ENCODE measurements around the gene CDHR1. TPM values are rescaled to one million over a fixed set of nuclear protein-coding genes. Genes with fewer than 3 reads are reported as not detected.

Gene CDHR1
- total and polyA plus RNA-seq, 8 donors, result 0.03 to 0.77 (median 0.49) TPM; not detected in 1

DNA sequence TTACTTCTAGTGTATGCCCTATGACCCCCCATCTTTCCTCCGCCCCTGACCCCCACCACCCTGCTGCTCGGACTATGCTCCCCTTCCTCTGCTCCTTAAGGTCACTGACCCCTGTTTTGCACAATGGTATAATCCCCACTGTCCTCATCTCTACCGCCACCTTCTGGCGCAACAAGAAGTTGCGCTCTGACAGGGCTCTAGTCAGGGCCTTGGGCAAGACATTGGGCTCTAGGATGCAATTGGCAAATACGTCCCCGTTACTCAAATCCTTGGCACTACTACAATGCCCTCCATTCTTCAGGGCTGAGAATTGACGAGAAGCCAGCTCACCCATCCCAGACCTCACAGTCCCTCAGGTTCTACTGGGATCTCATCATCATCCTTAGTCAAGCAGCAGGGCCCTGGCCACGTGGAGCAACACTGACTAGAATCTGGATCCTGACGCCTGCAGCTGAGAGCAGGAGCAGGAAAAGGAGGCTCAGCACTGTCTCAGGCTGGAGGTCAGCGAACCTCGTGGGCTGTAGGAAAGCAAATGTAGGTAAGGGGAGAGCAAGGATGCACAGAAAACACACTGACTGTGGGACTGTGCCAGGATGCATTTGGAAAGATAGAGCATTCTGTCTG, 20.4 kb downstream of the CDHR1 start:
- FAIRE-seq, result no peak
- WGBS, 2 donors, result 41 to 44% methylated on average over 12 of the region's 12 CpGs
- Histone ChIP-seq H3K4me3 (no peak overlapping the region), H3K27ac (no peak overlapping the region), H3K27me3 (no peaks in the 10 kb centered on the region), H3K4me1 (no peaks in the 10 kb centered on the region), H3K9me3 (no peaks in the 10 kb centered on the region), H3K36me3 (no peaks in the 10 kb centered on the region)
- intact Hi-C loops (cut with DNase I), result no loop called here
- ATAC-seq, result peak in 2 of 4 donors; percentile 32 to 69
- TF ChIP-seq, protein P1, sequence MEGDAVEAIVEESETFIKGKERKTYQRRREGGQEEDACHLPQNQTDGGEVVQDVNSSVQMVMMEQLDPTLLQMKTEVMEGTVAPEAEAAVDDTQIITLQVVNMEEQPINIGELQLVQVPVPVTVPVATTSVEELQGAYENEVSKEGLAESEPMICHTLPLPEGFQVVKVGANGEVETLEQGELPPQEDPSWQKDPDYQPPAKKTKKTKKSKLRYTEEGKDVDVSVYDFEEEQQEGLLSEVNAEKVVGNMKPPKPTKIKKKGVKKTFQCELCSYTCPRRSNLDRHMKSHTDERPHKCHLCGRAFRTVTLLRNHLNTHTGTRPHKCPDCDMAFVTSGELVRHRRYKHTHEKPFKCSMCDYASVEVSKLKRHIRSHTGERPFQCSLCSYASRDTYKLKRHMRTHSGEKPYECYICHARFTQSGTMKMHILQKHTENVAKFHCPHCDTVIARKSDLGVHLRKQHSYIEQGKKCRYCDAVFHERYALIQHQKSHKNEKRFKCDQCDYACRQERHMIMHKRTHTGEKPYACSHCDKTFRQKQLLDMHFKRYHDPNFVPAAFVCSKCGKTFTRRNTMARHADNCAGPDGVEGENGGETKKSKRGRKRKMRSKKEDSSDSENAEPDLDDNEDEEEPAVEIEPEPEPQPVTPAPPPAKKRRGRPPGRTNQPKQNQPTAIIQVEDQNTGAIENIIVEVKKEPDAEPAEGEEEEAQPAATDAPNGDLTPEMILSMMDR (IDR thresholded peaks at IDR 0.05), result no peak
- no peak for DNase-seq

DNA sequence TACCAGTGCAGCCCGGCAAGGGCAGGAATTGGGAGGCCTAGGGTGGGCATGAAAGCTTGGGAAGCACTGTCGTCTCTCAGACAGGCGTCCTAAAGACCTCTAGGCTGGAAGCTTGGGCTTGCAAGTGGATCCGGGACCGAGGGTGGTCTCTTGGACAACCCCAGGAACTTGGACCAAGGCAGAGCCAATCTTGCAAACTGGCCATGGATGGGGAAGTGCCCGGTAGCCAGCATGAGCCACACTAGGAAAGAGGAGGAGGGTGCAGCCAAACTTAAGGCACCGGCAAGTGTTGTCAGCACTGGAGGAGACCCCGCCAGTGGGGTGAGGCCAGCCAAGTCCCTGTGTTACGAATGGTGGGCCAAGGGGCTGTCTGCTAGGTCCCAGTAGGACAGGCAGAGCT, 22.5 kb downstream of the CDHR1 start:
- Histone ChIP-seq H3K27me3 (no peaks in the 10 kb centered on the region), H3K27ac (no peak overlapping the region), H3K4me3 (no peak overlapping the region), H3K9me3 (no peaks in the 10 kb centered on the region), H3K36me3 (no peaks in the 10 kb centered on the region), H3K4me1 (no peaks in the 10 kb centered on the region)
- FAIRE-seq (no peak), ATAC-seq (no peak), DNase-seq (no peak)
- TF ChIP-seq, protein P1 (IDR thresholded peaks at IDR 0.05), result no peak
- WGBS, 2 donors, result 68 to 72% methylated on average over 9 of the region's 9 CpGs
- intact Hi-C loops (cut with DNase I), result no loop called here

DNA sequence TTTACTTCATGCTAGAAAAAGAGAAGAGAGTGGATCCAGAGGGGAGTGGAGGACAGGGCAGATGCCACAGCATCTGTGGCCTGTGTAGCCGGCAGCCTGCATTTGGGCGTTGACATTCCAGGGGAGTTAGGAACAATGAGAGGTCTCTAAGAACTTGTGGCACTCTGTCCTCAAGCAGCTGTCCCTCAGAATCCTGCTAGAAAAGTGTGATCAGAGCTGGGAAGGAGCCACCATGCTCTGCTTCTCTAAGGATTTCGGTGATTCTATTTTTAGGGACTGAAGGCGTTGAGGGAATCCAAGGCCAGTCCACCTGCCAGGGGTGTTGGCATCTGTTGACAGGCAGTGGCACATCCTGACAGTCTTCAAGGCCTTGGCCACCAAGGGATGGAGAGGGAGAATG, 23.4 kb downstream of the CDHR1 start:
- DNase-seq (no peak), ATAC-seq (no peak), FAIRE-seq (no peak)
- H3K27me3 ChIP-seq, result no peaks in the 10 kb centered on the region
- WGBS, 2 donors, result 78 to 82% methylated on average over 4 of the region's 4 CpGs
- no peaks in the 10 kb centered on the region for H3K36me3 ChIP-seq
- intact Hi-C loops (cut with DNase I), result no loop called here
- TF ChIP-seq, protein P1 (IDR thresholded peaks at IDR 0.05), result no peak
- no peaks in the 10 kb centered on the region for H3K9me3 ChIP-seq
- H3K4me3 ChIP-seq, result no peak overlapping the region
- no peaks in the 10 kb centered on the region for H3K4me1 ChIP-seq
- H3K27ac ChIP-seq, result no peak overlapping the region

DNA sequence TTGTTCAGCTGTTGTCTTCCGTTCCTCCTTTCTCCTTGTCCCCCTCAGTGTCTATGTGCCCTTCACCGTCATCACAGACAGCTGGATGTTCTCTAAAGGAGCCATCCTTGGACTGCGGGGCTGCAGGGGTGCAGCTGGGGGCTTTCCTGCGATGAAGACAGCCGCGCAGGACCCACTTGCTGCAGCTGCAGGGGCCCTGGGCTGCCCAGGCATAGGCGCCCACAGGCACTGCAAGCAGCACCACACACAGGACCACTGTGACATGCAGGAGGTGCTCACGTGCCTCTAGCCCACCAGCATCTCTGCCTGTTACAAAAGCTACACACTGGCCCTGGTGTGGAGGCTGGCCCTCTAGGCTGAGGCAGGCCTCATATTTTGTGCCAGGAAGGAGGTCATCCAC, 27.6 kb downstream of the CDHR1 start:
- ATAC-seq (no peak), DNase-seq (no peak), FAIRE-seq (no peak)
- TF ChIP-seq, protein P1 (IDR thresholded peaks at IDR 0.05), result no peak
- no peaks in the 10 kb centered on the region for H3K4me1 ChIP-seq
- no peak overlapping the region for H3K4me3 ChIP-seq
- intact Hi-C loops (cut with DNase I), result no loop called here
- WGBS, 2 donors, result 68 to 70% methylated on average over 8 of the region's 8 CpGs
- H3K9me3 ChIP-seq, result no peaks in the 10 kb centered on the region
- H3K36me3 ChIP-seq, result no peaks in the 10 kb centered on the region
- no peak overlapping the region for H3K27ac ChIP-seq
- H3K27me3 ChIP-seq, result no peaks in the 10 kb centered on the region

DNA sequence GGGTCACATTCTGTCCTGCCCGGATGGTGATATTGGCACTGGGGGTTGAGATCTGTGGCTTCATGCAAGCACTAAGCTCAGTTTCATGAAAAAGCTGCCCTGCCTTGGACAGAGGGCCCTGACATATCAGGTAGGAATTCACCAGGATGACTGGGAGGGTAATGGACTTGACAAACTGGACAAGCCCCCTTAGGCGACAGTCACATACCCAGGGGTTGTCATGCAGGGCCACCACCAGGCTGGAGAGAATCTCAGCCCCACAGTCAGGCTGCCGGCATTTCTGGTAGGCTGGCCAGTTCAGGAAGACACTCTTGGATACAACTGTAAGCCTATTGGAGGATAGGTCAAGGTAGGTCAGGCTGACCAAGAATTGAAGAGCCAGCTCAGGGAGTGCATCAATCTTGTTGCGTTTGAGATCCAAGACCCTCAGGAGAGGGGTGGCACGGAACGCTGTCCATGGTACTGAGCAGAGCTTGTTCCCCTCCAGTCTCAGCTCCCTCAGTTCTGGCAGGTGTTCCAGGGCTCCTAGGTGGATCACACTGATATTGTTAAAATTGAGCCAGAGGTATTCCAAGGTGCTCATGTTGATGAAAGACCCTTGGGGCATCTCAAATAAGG, 30.2 kb downstream of the CDHR1 start:
- no peak for ATAC-seq
- intact Hi-C loops (cut with DNase I), result no loop called here
- DNase-seq, result no peak
- FAIRE-seq, result no peak
- Histone ChIP-seq H3K9me3 (no peaks in the 10 kb centered on the region), H3K4me1 (no peaks in the 10 kb centered on the region), H3K36me3 (no peaks in the 10 kb centered on the region), H3K4me3 (no peak overlapping the region), H3K27ac (no peak overlapping the region), H3K27me3 (no peaks in the 10 kb centered on the region)
- WGBS, 2 donors, result 37 to 46% methylated on average over 6 of the region's 6 CpGs
- TF ChIP-seq, protein P1 (IDR thresholded peaks at IDR 0.05), result no peak

Measured in pancreas (tissue), 10 donors.